GM23338 (cell line): ENCODE measurements around the gene CCSAP. TPM values are rescaled to one million over a fixed set of nuclear protein-coding genes. Genes with fewer than 3 reads are reported as not detected.

Experiments used
- ATAC-seq: fragments of 200-7000 bp; cut with Tn5 transposase; 3 replicates; pipeline ENCODE4 v1.9.1; 2020
- DNase-seq: peaks from one replicate; pipeline ENCODE4 v3.0.0-alpha.2; 2015; ENCODE audit warnings: low spot score
- H2AFZ ChIP-seq: fragments of 200-600 bp; sonication (generic); 2 replicates; pipeline ENCODE4 v1.8.0; 2016; ENCODE audit warnings: antibody characterized with exemption, mild to moderate bottlenecking, moderate library complexity
- H3F3A ChIP-seq: fragments of 200-600 bp; sonication (generic); replicated peaks from 2 replicates; pipeline ENCODE4 v1.8.0; 2017; ENCODE audit warnings: antibody characterized with exemption, mixed run types, low read depth
- H3K27ac ChIP-seq: fragments of 200-600 bp; sonication (generic); 2 replicates; pipeline ENCODE4 v1.6.1; 2016; ENCODE audit warnings: low read depth
- H3K27me3 ChIP-seq: fragments of 200-600 bp; sonication (generic); 2 replicates; pipeline ENCODE4 v1.8.0; 2016; ENCODE audit warnings: mild to moderate bottlenecking, mixed run types, moderate library complexity; ENCODE audit not compliant: insufficient read depth
- H3K36me3 ChIP-seq: fragments of 200-600 bp; sonication (generic); 2 replicates; pipeline ENCODE4 v1.8.0; 2016; ENCODE audit warnings: mild to moderate bottlenecking; ENCODE audit not compliant: insufficient read depth
- H3K4me1 ChIP-seq: fragments of 200-600 bp; sonication (generic); 2 replicates; pipeline ENCODE4 v1.8.0; 2016; ENCODE audit warnings: mild to moderate bottlenecking, moderate library complexity; ENCODE audit not compliant: insufficient read depth
- H3K4me2 ChIP-seq: fragments of 200-600 bp; sonication (generic); 2 replicates; pipeline ENCODE4 v1.7.1; 2017; ENCODE audit warnings: mixed run types
- H3K4me3 ChIP-seq: fragments of 200-600 bp; sonication (generic); 2 replicates; pipeline ENCODE4 v1.6.1; 2016; ENCODE audit warnings: mixed run types
- H3K79me2 ChIP-seq: fragments of 200-600 bp; sonication (generic); replicated peaks from 2 replicates; pipeline ENCODE4 v1.8.0; 2017; ENCODE audit warnings: mild to moderate bottlenecking; ENCODE audit not compliant: insufficient read depth
- H3K9me2 ChIP-seq: fragments of 200-600 bp; sonication (generic); 2 replicates; pipeline ENCODE4 v1.8.0; 2017; ENCODE audit not compliant: insufficient read depth
- H4K20me1 ChIP-seq: fragments of 200-600 bp; sonication (generic); replicated peaks from 2 replicates; pipeline ENCODE4 v1.8.0; 2017; ENCODE audit warnings: mild to moderate bottlenecking; ENCODE audit not compliant: insufficient read depth
- H3K27ac Mint-ChIP-seq: 2 replicates; pipeline ENCODE4 v1.8.0; 2020; ENCODE audit warnings: inconsistent platforms, mild to moderate bottlenecking, moderate library complexity, mixed read lengths
- H3K27me3 Mint-ChIP-seq: 3 replicates; pipeline ENCODE4 v1.8.0; 2022; ENCODE audit warnings: low read depth, mild to moderate bottlenecking, moderate library complexity, mixed read lengths, inconsistent platforms; ENCODE audit not compliant: insufficient read depth, poor library complexity
- H3K36me3 Mint-ChIP-seq: 3 replicates; pipeline ENCODE4 v1.8.0; 2021; ENCODE audit warnings: low read depth, mild to moderate bottlenecking, inconsistent platforms, moderate library complexity, mixed read lengths
- H3K4me1 Mint-ChIP-seq: 3 replicates; pipeline ENCODE4 v1.8.0; 2020; ENCODE audit warnings: mild to moderate bottlenecking, inconsistent platforms, mixed read lengths
- H3K4me3 Mint-ChIP-seq: 3 replicates; pipeline ENCODE4 v1.8.0; 2021; ENCODE audit warnings: moderate library complexity, mild to moderate bottlenecking, inconsistent platforms, mixed read lengths
- H3K9me3 Mint-ChIP-seq: 3 replicates; pipeline ENCODE4 v1.8.0; 2020; ENCODE audit warnings: moderate library complexity, mild to moderate bottlenecking, inconsistent platforms, mixed read lengths
- CREB1 ChIP-seq: fragments of 250-450 bp; sonication (Bioruptor Pico); IDR thresholded peaks from 2 replicates; pipeline ENCODE4 v1.5.0; 2020; ENCODE audit warnings: low read depth, mild to moderate bottlenecking, moderate library complexity
- EZH2 ChIP-seq: fragments of 200-600 bp; sonication (generic); IDR thresholded peaks from one replicate; pipeline ENCODE4 v1.8.0; 2017; ENCODE audit warnings: antibody characterized with exemption, mild to moderate bottlenecking, low read depth; ENCODE audit not compliant: unreplicated experiment
- EZH2phosphoT487 ChIP-seq: fragments of 200-600 bp; sonication (generic); IDR thresholded peaks from one replicate; pipeline ENCODE4 v1.8.1; 2018; ENCODE audit warnings: antibody characterized with exemption; ENCODE audit not compliant: unreplicated experiment
- JUNB ChIP-seq: IDR thresholded peaks from one replicate; pipeline ENCODE4 v1.6.1; 2016; ENCODE audit warnings: antibody characterized with exemption; ENCODE audit not compliant: unreplicated experiment
- NANOG ChIP-seq: IDR thresholded peaks from 2 replicates; pipeline ENCODE4 v1.6.1; 2016; ENCODE audit warnings: antibody characterized with exemption, borderline replicate concordance
- POLR2AphosphoS5 ChIP-seq: IDR thresholded peaks from 2 replicates; pipeline ENCODE4 v1.6.1; 2016; ENCODE audit warnings: antibody characterized with exemption, low read depth
- STAT1 ChIP-seq: IDR thresholded peaks from one replicate; pipeline ENCODE4 v1.6.1; 2016; ENCODE audit warnings: antibody characterized with exemption; ENCODE audit not compliant: unreplicated experiment
- ZNF114 ChIP-seq: fragments of 250-450 bp; sonication (Bioruptor Pico); IDR thresholded peaks from 2 replicates; pipeline ENCODE4 v1.5.0; 2020; ENCODE audit warnings: mild to moderate bottlenecking, moderate library complexity
- ZNF331 ChIP-seq: fragments of 250-450 bp; sonication (Bioruptor Pico); IDR thresholded peaks from 2 replicates; pipeline ENCODE4 v1.5.0; 2020; ENCODE audit warnings: low read depth, mild to moderate bottlenecking, moderate library complexity
- polyA plus RNA-seq: library from polyadenylated mRNA; unstranded; fragments of >200 nt; fragmentation: Nextera tagmentation; extraction: Ambion mirVana; gene quantifications from 2 replicates; pipeline ENCODE4 v1.2.1, GENCODE V29; 2016
- total RNA-seq: library from RNA; depleted of rRNA; stranded (reverse); fragments of >200 nt; shearing (Covaris generic); gene quantifications from 2 replicates; pipeline ENCODE4 v1.2.3, GENCODE V29; 2014
- TF ChIP-seq, protein P1 (sequence below): fragments of 250-450 bp; sonication (Bioruptor Pico); IDR thresholded peaks from 2 replicates; pipeline ENCODE4 v1.5.0; 2020; ENCODE audit warnings: mild to moderate bottlenecking, moderate library complexity
- TF ChIP-seq, protein P2 (sequence below): IDR thresholded peaks from one replicate; pipeline ENCODE4 v1.6.1; 2018; ENCODE audit warnings: antibody characterized with exemption; ENCODE audit not compliant: unreplicated experiment
- TF ChIP-seq, protein P3 (sequence below): IDR thresholded peaks from 2 replicates; pipeline ENCODE4 v1.6.1; 2016; ENCODE audit warnings: antibody characterized with exemption
- TF ChIP-seq, protein P4 (sequence below), 2 experiments: fragments of 200-600 bp in 1 of 2; sonication (generic) in 1 of 2; conservative IDR thresholded peaks; 2 replicates each; pipeline versions ENCODE4 v1.5.1 to v1.6.1; 2016 to 2017; ENCODE audit warnings: antibody characterized with exemption in 2 of 2, low read depth in 2 of 2, mild to moderate bottlenecking in 2 of 2, moderate library complexity in 1 of 2

CCSAP gene
- total and polyA plus RNA-seq, 2 experiments from 2014 or later = 4.2 to 13.3 TPM

DNA sequence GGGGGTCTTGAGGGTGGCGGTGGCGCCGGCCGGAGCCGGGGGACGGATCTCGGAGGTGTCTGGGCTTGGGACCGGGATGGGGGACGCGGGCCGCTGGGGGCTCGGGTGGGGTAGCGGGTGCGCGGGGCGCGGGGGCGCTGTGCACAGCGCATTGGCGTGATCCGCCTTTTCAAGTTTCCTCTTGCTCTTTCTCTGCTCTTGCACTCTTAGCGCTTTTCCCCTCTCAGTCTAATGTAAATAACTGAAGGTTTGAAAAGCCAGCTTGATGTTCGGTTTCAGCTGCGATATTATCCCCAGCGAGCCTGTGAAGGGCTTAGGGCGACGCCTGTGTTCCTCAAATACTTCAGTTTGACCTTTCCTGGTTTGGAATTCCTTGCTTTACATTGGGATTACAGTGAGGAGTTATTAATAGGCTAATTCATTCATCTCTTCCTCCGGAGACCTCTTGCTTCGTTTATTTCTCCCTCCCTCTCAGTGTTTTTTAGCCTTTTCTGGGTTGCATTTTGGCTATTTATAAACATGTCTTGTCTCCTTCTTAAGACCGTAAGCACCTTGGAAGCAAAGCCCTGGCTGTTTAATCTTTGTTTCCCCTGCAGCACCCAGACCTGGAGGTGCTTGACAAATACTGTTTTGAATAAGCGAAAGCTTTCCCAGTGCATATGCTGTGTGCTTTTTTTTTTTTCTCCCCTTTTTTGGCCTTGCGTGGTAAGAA, 71.2 kb downstream of the CCSAP start:
- Histone ChIP-seq H2AFZ (0 out of 2 replicates have a peak overlapping the region, but pooled peaks have one; percentile 50), H3K36me3 (no peaks in the 10 kb centered on the region), H3K9me2 (no peaks in the 10 kb centered on the region), H3K4me1 (peaks cover 18% of the 10 kb centered on the region), H3K4me3 (peak overlapping the region; percentile 90), H3K79me2 (peaks cover 49% of the 10 kb centered on the region), H3K27ac (no peak overlapping the region), H4K20me1 (peaks cover 26% of the 10 kb centered on the region), H3K4me2 (peak overlapping the region; percentile 95), H3F3A (no peaks in the 10 kb centered on the region), H3K27me3 (peaks cover 6% of the 10 kb centered on the region; the same call in 1 of the 2 replicates)
- peaks cover 29% of the 10 kb centered on the region for H3K4me1 Mint-ChIP-seq
- peak overlapping the region; percentile 95 for H3K4me3 Mint-ChIP-seq
- DNase-seq = peak; percentile 51
- H3K27ac Mint-ChIP-seq = no peak overlapping the region
- TF ChIP-seq ZNF331 (CRISPR knock-in tag) (no peak), CREB1 (CRISPR knock-in tag) (no peak), NANOG (no peak), JUNB (no peak), POLR2AphosphoS5 (no peak), EZH2phosphoT487 (no peak), STAT1 (no peak), EZH2 (no peak), ZNF114 (CRISPR knock-in tag) (no peak)
- TF ChIP-seq, protein P1, sequence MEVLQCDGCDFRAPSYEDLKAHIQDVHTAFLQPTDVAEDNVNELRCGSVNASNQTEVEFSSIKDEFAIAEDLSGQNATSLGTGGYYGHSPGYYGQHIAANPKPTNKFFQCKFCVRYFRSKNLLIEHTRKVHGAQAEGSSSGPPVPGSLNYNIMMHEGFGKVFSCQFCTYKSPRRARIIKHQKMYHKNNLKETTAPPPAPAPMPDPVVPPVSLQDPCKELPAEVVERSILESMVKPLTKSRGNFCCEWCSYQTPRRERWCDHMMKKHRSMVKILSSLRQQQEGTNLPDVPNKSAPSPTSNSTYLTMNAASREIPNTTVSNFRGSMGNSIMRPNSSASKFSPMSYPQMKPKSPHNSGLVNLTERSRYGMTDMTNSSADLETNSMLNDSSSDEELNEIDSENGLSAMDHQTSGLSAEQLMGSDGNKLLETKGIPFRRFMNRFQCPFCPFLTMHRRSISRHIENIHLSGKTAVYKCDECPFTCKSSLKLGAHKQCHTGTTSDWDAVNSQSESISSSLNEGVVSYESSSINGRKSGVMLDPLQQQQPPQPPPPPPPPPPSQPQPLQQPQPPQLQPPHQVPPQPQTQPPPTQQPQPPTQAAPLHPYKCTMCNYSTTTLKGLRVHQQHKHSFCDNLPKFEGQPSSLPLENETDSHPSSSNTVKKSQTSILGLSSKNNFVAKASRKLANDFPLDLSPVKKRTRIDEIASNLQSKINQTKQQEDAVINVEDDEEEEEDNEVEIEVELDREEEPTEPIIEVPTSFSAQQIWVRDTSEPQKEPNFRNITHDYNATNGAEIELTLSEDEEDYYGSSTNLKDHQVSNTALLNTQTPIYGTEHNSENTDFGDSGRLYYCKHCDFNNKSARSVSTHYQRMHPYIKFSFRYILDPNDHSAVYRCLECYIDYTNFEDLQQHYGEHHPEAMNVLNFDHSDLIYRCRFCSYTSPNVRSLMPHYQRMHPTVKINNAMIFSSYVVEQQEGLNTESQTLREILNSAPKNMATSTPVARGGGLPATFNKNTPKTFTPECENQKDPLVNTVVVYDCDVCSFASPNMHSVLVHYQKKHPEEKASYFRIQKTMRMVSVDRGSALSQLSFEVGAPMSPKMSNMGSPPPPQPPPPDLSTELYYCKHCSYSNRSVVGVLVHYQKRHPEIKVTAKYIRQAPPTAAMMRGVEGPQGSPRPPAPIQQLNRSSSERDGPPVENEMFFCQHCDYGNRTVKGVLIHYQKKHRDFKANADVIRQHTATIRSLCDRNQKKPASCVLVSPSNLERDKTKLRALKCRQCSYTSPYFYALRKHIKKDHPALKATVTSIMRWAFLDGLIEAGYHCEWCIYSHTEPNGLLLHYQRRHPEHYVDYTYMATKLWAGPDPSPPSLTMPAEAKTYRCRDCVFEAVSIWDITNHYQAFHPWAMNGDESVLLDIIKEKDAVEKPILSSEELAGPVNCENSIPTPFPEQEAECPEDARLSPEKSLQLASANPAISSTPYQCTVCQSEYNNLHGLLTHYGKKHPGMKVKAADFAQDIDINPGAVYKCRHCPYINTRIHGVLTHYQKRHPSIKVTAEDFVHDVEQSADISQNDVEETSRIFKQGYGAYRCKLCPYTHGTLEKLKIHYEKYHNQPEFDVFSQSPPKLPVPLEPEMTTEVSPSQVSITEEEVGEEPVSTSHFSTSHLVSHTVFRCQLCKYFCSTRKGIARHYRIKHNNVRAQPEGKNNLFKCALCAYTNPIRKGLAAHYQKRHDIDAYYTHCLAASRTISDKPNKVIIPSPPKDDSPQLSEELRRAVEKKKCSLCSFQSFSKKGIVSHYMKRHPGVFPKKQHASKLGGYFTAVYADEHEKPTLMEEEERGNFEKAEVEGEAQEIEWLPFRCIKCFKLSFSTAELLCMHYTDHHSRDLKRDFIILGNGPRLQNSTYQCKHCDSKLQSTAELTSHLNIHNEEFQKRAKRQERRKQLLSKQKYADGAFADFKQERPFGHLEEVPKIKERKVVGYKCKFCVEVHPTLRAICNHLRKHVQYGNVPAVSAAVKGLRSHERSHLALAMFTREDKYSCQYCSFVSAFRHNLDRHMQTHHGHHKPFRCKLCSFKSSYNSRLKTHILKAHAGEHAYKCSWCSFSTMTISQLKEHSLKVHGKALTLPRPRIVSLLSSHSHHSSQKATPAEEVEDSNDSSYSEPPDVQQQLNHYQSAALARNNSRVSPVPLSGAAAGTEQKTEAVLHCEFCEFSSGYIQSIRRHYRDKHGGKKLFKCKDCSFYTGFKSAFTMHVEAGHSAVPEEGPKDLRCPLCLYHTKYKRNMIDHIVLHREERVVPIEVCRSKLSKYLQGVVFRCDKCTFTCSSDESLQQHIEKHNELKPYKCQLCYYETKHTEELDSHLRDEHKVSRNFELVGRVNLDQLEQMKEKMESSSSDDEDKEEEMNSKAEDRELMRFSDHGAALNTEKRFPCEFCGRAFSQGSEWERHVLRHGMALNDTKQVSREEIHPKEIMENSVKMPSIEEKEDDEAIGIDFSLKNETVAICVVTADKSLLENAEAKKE (CRISPR knock-in tag) = no peak
- TF ChIP-seq, protein P2, sequence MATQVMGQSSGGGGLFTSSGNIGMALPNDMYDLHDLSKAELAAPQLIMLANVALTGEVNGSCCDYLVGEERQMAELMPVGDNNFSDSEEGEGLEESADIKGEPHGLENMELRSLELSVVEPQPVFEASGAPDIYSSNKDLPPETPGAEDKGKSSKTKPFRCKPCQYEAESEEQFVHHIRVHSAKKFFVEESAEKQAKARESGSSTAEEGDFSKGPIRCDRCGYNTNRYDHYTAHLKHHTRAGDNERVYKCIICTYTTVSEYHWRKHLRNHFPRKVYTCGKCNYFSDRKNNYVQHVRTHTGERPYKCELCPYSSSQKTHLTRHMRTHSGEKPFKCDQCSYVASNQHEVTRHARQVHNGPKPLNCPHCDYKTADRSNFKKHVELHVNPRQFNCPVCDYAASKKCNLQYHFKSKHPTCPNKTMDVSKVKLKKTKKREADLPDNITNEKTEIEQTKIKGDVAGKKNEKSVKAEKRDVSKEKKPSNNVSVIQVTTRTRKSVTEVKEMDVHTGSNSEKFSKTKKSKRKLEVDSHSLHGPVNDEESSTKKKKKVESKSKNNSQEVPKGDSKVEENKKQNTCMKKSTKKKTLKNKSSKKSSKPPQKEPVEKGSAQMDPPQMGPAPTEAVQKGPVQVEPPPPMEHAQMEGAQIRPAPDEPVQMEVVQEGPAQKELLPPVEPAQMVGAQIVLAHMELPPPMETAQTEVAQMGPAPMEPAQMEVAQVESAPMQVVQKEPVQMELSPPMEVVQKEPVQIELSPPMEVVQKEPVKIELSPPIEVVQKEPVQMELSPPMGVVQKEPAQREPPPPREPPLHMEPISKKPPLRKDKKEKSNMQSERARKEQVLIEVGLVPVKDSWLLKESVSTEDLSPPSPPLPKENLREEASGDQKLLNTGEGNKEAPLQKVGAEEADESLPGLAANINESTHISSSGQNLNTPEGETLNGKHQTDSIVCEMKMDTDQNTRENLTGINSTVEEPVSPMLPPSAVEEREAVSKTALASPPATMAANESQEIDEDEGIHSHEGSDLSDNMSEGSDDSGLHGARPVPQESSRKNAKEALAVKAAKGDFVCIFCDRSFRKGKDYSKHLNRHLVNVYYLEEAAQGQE = no peak
- TF ChIP-seq, protein P3, sequence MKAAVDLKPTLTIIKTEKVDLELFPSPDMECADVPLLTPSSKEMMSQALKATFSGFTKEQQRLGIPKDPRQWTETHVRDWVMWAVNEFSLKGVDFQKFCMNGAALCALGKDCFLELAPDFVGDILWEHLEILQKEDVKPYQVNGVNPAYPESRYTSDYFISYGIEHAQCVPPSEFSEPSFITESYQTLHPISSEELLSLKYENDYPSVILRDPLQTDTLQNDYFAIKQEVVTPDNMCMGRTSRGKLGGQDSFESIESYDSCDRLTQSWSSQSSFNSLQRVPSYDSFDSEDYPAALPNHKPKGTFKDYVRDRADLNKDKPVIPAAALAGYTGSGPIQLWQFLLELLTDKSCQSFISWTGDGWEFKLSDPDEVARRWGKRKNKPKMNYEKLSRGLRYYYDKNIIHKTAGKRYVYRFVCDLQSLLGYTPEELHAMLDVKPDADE = no peak
- TF ChIP-seq, protein P4, sequence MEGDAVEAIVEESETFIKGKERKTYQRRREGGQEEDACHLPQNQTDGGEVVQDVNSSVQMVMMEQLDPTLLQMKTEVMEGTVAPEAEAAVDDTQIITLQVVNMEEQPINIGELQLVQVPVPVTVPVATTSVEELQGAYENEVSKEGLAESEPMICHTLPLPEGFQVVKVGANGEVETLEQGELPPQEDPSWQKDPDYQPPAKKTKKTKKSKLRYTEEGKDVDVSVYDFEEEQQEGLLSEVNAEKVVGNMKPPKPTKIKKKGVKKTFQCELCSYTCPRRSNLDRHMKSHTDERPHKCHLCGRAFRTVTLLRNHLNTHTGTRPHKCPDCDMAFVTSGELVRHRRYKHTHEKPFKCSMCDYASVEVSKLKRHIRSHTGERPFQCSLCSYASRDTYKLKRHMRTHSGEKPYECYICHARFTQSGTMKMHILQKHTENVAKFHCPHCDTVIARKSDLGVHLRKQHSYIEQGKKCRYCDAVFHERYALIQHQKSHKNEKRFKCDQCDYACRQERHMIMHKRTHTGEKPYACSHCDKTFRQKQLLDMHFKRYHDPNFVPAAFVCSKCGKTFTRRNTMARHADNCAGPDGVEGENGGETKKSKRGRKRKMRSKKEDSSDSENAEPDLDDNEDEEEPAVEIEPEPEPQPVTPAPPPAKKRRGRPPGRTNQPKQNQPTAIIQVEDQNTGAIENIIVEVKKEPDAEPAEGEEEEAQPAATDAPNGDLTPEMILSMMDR (conservative IDR thresholded peaks at IDR 0.05; ENCODE audit: low read depth in 2 of 2) = no peak
- peaks cover 6% of the 10 kb centered on the region for H3K36me3 Mint-ChIP-seq
- peaks cover 19% of the 10 kb centered on the region for H3K27me3 Mint-ChIP-seq
- H3K9me3 Mint-ChIP-seq = peaks cover 4% of the 10 kb centered on the region; the same call in 2 of the 3 replicates
- peak; percentile 44; the same call in 2 of the 3 replicates for ATAC-seq
